Hepatocyte (in vitro differentiated cells): Measurements from ENCODE around the gene SFXN1. TPM values are rescaled to one million over a fixed set of nuclear protein-coding genes. Genes with fewer than 3 reads are reported as not detected.

Experiments
- DNase-seq: peaks from one replicate; pipeline ENCODE4 v3.0.0-alpha.2; 2016; ENCODE audit warnings: low spot score
- H2AFZ ChIP-seq: fragments of 200-600 bp; sonication (generic); 2 replicates; pipeline ENCODE4 v1.6.0; 2016; ENCODE audit warnings: antibody characterized with exemption, mild to moderate bottlenecking
- H3K27ac ChIP-seq: fragments of 200-600 bp; sonication (generic); 2 replicates; pipeline ENCODE4 v1.5.1; 2016; ENCODE audit warnings: mild to moderate bottlenecking
- H3K27me3 ChIP-seq: fragments of 200-600 bp; sonication (generic); 2 replicates; pipeline ENCODE4 v1.6.1; 2016
- H3K36me3 ChIP-seq: fragments of 200-600 bp; sonication (generic); replicated peaks from 2 replicates; pipeline ENCODE4 v1.5.1; 2016; ENCODE audit warnings: low read depth; ENCODE audit not compliant: insufficient read depth
- H3K4me1 ChIP-seq: fragments of 200-600 bp; sonication (generic); 2 replicates; pipeline ENCODE4 v1.5.1; 2016; ENCODE audit warnings: mild to moderate bottlenecking, moderate library complexity; ENCODE audit not compliant: insufficient read depth
- H3K4me2 ChIP-seq: fragments of 200-600 bp; sonication (generic); 2 replicates; pipeline ENCODE4 v1.6.0; 2016
- H3K4me3 ChIP-seq: fragments of 200-600 bp; sonication (generic); 2 replicates; pipeline ENCODE4 v1.5.1; 2016; ENCODE audit warnings: mild to moderate bottlenecking
- H3K79me2 ChIP-seq: fragments of 200-600 bp; sonication (generic); 2 replicates; pipeline ENCODE4 v1.6.0; 2017; ENCODE audit warnings: mild to moderate bottlenecking
- H3K9me2 ChIP-seq: fragments of 200-600 bp; sonication (generic); replicated peaks from 2 replicates; pipeline ENCODE4 v1.6.0; 2017; ENCODE audit warnings: mild to moderate bottlenecking; ENCODE audit not compliant: insufficient read depth
- H3K9me3 ChIP-seq: fragments of 200-600 bp; sonication (generic); 2 replicates; pipeline ENCODE4 v1.5.1; 2016; ENCODE audit warnings: low read depth, mild to moderate bottlenecking
- H4K20me1 ChIP-seq: fragments of 200-600 bp; sonication (generic); 2 replicates; pipeline ENCODE4 v1.6.0; 2016; ENCODE audit warnings: mild to moderate bottlenecking; ENCODE audit not compliant: insufficient read depth, poor library complexity, severe bottlenecking
- EZH2 ChIP-seq: fragments of 200-600 bp; sonication (generic); IDR thresholded peaks from 2 replicates; pipeline ENCODE4 v1.6.1; 2016; ENCODE audit warnings: antibody characterized with exemption, mild to moderate bottlenecking, borderline replicate concordance
- EZH2phosphoT487 ChIP-seq: fragments of 200-600 bp; sonication (generic); IDR thresholded peaks from one replicate; pipeline ENCODE4 v1.6.1; 2018; ENCODE audit warnings: antibody characterized with exemption, mild to moderate bottlenecking, low read depth, moderate library complexity; ENCODE audit not compliant: unreplicated experiment, severe bottlenecking
- WGBS: methylation state at CpG from one replicate; pipeline ENCODE4 v1.1.6; 2016; ENCODE audit warnings: low lambda C conversion rate; ENCODE audit errors: missing lambda C conversion rate; 5-methylcytosine and 5-hydroxymethylcytosine counted together
- polyA plus RNA-seq: library from polyadenylated mRNA; unstranded; fragments of >200 nt; fragmentation: Nextera tagmentation; extraction: Ambion mirVana; gene quantifications from 2 replicates; pipeline ENCODE4 v1.2.1, GENCODE V29; 2016
- total RNA-seq: library from RNA; depleted of rRNA; stranded (reverse); fragments of >200 nt; gene quantifications from 2 replicates; pipeline ENCODE4 v1.2.3, GENCODE V29; 2014
- TF ChIP-seq, protein P1 (sequence below): fragments of 200-600 bp; sonication (generic); IDR thresholded peaks from 2 replicates; pipeline ENCODE4 v1.5.1; 2016; ENCODE audit warnings: antibody characterized with exemption, mild to moderate bottlenecking; ENCODE audit not compliant: poor library complexity

SFXN1 gene
- total and polyA plus RNA-seq, 2 experiments from 2014 or later = 57.0 to 110 TPM

DNA sequence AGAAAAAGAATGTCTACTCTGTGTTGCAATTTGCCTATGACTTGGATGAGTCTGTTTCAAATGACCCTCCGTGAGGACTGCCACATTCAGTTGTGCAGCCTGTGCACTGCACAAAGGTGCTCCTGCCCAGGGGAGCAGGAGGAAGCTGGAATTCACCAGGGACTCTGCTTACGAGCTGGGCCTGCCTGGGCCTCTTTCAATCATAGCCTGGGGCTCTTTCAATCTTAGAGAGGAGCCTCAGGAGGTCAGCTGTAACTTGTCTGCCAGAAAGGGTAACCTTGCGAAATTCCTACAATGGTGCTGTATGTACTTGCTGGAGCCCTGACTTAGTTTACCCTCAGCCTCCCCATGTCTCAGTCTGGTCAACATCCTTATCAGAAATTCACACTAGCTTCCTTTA lies 8.4 kb upstream of the SFXN1 start:
- no peak for DNase-seq
- H3K9me3 ChIP-seq = no peaks in the 10 kb centered on the region
- H4K20me1 ChIP-seq = no peaks in the 10 kb centered on the region
- H3K9me2 ChIP-seq = no peaks in the 10 kb centered on the region
- H3K36me3 ChIP-seq = no peaks in the 10 kb centered on the region
- H3K4me1 ChIP-seq = no peaks in the 10 kb centered on the region
- 51% methylated on average over 3 of the region's 3 CpGs for WGBS
- no peak overlapping the region for H2AFZ ChIP-seq
- H3K79me2 ChIP-seq = no peaks in the 10 kb centered on the region
- no peak overlapping the region for H3K27ac ChIP-seq
- H3K4me3 ChIP-seq = no peak overlapping the region
- H3K4me2 ChIP-seq = no peak overlapping the region
- H3K27me3 ChIP-seq = no peaks in the 10 kb centered on the region
- no peak for TF ChIP-seq EZH2phosphoT487
- TF ChIP-seq EZH2 = no peak
- TF ChIP-seq, protein P1, sequence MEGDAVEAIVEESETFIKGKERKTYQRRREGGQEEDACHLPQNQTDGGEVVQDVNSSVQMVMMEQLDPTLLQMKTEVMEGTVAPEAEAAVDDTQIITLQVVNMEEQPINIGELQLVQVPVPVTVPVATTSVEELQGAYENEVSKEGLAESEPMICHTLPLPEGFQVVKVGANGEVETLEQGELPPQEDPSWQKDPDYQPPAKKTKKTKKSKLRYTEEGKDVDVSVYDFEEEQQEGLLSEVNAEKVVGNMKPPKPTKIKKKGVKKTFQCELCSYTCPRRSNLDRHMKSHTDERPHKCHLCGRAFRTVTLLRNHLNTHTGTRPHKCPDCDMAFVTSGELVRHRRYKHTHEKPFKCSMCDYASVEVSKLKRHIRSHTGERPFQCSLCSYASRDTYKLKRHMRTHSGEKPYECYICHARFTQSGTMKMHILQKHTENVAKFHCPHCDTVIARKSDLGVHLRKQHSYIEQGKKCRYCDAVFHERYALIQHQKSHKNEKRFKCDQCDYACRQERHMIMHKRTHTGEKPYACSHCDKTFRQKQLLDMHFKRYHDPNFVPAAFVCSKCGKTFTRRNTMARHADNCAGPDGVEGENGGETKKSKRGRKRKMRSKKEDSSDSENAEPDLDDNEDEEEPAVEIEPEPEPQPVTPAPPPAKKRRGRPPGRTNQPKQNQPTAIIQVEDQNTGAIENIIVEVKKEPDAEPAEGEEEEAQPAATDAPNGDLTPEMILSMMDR = no peak

DNA sequence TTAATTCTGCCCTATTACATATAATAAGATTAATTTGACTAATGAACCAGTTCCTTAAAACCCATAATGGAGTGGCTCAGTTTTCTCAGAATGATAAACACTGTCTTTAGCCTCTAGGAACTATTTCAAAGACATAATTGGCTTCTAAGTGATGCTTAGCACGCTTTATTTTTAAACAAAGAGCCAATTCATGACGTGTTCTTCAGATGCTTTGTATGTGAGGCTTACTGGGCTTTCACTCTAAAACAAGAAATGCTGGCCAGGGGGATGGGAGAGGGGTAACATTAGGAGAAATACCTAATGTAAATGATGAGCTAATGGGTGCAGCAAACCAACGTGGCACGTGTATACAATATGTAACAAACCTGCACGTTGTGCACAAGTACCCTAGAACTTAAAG lies 7.6 kb upstream of the SFXN1 start:
- Histone ChIP-seq H3K79me2 (no peaks in the 10 kb centered on the region), H3K27me3 (no peaks in the 10 kb centered on the region), H3K4me1 (no peaks in the 10 kb centered on the region), H3K27ac (no peak overlapping the region), H2AFZ (no peak overlapping the region), H4K20me1 (no peaks in the 10 kb centered on the region), H3K36me3 (no peaks in the 10 kb centered on the region), H3K9me2 (no peaks in the 10 kb centered on the region), H3K4me2 (no peak overlapping the region), H3K9me3 (no peaks in the 10 kb centered on the region), H3K4me3 (no peak overlapping the region)
- WGBS = 78% methylated on average over 5 of the region's 5 CpGs
- DNase-seq = no peak
- TF ChIP-seq EZH2phosphoT487 (no peak), EZH2 (no peak)
- TF ChIP-seq, protein P1 = no peak

DNA sequence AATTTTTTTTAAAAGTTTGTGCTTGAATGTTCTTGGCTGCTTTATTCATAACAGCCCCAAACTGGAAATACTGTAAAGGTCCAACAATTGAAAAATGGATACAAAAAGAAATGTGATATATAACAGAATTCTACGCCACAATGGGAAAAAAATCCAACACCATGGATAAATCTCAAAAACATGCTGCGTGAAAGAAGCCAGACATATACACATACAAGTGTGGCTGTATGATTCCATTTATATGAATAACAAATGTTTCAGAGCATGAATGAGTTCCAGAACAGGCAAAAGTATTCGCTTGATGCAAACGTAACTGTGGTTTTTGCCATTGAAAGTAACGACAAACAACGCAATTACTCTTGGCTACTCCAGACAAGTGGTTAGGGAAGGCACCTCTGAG lies 7.2 kb upstream of the SFXN1 start:
- DNase-seq = no peak
- WGBS = 91% methylated on average over 6 of the region's 6 CpGs
- H2AFZ ChIP-seq = no peak overlapping the region

More for the DNA sequence above, 7.2 kb upstream of the SFXN1 start:
- Histone ChIP-seq H3K79me2 (no peaks in the 10 kb centered on the region), H4K20me1 (no peaks in the 10 kb centered on the region), H3K4me2 (no peak overlapping the region), H3K4me3 (no peak overlapping the region), H3K36me3 (no peaks in the 10 kb centered on the region), H3K27ac (no peak overlapping the region), H3K4me1 (no peaks in the 10 kb centered on the region), H3K9me3 (no peaks in the 10 kb centered on the region), H3K27me3 (no peaks in the 10 kb centered on the region), H3K9me2 (no peaks in the 10 kb centered on the region)
- TF ChIP-seq, protein P1 = no peak
- TF ChIP-seq EZH2 = no peak
- TF ChIP-seq EZH2phosphoT487 = no peak
